Measurements from ENCODE around the gene GPR18.

DNA sequence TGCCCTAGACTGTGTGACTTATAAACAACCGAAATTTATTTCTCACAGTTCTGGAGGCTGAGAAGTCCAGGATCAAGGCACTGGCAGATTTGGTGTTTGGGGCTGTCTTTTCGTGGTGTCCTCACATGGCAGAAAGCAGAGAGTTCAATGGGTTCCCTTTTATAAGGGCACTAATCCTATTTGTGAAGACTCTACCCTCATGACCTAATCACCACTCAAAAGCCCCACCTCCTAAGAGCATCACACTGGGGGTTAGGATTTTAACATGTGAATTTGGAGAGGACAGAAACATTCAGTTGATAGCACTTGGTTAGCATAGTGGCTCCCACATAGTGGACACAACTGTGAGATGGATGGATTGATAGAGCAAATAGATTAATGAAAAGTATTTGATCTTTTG lies 21.5 kb upstream of the GPR18 start:
- TF ChIP-seq, protein P1, sequence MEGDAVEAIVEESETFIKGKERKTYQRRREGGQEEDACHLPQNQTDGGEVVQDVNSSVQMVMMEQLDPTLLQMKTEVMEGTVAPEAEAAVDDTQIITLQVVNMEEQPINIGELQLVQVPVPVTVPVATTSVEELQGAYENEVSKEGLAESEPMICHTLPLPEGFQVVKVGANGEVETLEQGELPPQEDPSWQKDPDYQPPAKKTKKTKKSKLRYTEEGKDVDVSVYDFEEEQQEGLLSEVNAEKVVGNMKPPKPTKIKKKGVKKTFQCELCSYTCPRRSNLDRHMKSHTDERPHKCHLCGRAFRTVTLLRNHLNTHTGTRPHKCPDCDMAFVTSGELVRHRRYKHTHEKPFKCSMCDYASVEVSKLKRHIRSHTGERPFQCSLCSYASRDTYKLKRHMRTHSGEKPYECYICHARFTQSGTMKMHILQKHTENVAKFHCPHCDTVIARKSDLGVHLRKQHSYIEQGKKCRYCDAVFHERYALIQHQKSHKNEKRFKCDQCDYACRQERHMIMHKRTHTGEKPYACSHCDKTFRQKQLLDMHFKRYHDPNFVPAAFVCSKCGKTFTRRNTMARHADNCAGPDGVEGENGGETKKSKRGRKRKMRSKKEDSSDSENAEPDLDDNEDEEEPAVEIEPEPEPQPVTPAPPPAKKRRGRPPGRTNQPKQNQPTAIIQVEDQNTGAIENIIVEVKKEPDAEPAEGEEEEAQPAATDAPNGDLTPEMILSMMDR (IDR thresholded peaks at IDR 0.05) = no peak
- TF ChIP-seq EZH2phosphoT487 (IDR thresholded peaks at IDR 0.05) = no peak

Measured in neural progenitor cell (in vitro differentiated cells).